ENCODE data around the gene SLC6A4. TPM values are rescaled to one million over a fixed set of nuclear protein-coding genes. Genes with fewer than 3 reads are reported as not detected.

Gene SLC6A4
- total RNA-seq, 6 experiments from 2014 or later: not detected

DNA sequence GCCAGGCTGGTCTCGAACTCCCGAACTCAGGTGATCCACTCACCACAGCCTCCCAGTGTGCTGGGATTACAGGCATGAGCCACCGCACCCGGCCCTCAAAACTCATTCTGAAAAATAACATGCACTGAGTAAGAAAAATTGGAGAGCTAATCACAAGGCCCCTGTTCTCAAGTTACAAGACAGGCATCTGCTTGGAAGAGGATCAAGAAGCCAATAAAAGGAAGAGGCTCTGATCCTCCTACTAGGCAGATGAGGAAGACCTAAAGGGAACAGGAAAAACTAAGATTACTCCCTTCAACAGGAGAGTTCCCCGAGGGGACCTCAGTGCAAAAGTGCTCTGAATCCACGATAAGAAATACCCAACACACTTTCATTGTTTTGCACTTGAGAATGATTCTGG is 37.9 kb upstream of the SLC6A4 start:
- H3K4me3 Mint-ChIP-seq: no peak overlapping the region
- TF ChIP-seq, protein P1, sequence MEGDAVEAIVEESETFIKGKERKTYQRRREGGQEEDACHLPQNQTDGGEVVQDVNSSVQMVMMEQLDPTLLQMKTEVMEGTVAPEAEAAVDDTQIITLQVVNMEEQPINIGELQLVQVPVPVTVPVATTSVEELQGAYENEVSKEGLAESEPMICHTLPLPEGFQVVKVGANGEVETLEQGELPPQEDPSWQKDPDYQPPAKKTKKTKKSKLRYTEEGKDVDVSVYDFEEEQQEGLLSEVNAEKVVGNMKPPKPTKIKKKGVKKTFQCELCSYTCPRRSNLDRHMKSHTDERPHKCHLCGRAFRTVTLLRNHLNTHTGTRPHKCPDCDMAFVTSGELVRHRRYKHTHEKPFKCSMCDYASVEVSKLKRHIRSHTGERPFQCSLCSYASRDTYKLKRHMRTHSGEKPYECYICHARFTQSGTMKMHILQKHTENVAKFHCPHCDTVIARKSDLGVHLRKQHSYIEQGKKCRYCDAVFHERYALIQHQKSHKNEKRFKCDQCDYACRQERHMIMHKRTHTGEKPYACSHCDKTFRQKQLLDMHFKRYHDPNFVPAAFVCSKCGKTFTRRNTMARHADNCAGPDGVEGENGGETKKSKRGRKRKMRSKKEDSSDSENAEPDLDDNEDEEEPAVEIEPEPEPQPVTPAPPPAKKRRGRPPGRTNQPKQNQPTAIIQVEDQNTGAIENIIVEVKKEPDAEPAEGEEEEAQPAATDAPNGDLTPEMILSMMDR (IDR thresholded peaks at IDR 0.05): no peak
- no peak overlapping the region for H3K27ac Mint-ChIP-seq
- H3K4me1 Mint-ChIP-seq (ENCODE audit: low read depth): peaks cover 18% of the 10 kb centered on the region
- no peaks in the 10 kb centered on the region for H3K9me3 Mint-ChIP-seq
- peak; percentile 19 for DNase-seq
- no peaks in the 10 kb centered on the region for H3K27me3 Mint-ChIP-seq (ENCODE audit: insufficient read depth)
- H3K36me3 Mint-ChIP-seq (ENCODE audit: low read depth): peaks cover 37% of the 10 kb centered on the region

DNA sequence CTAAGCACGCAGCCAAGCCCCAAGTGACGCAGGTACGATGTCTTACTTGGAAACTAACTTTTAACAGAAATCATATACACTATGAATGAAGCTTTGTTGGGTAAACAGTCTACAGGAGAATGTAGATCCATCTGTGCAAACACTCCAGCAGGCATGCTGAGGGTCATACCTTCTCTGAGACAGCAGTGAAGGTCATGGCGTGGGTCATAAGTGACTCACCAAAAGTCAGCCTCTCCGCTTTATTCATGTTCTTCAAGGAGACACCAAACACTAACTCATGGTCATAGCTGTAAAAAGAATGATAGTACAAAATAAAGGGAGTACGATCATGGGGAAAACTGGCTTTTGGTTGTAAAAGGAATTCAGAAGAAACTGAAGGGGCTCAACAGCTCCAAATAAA is 35.6 kb upstream of the SLC6A4 start:
- Mint-ChIP-seq H3K27me3 (ENCODE audit: insufficient read depth) (no peaks in the 10 kb centered on the region), H3K36me3 (ENCODE audit: low read depth) (peaks cover 41% of the 10 kb centered on the region), H3K4me3 (no peak overlapping the region), H3K27ac (peak overlapping the region; percentile 24; the same call in 1 of the 2 replicates), H3K9me3 (no peaks in the 10 kb centered on the region), H3K4me1 (ENCODE audit: low read depth) (peaks cover 26% of the 10 kb centered on the region)
- DNase-seq: no peak
- TF ChIP-seq, protein P1 (IDR thresholded peaks at IDR 0.05): no peak

DNA sequence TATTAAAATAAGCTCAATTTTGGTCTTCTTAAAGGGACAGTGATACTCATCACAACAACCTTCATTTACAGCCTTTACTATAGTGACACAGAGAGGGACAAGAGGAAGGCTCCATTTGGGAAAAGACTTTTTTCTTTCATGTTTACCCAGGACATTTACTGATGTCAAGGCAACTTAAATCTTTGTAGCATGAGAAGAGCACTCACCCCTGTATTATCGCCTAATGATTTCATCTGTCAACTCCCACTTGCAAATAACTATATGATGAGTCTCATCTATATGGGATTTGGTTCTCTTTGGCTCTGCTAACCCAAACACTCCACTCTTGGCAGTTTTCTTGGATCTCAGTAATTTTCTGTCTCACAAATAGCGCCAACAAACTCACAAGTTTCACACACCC is 32.1 kb upstream of the SLC6A4 start:
- Mint-ChIP-seq H3K36me3 (ENCODE audit: low read depth) (peaks cover 31% of the 10 kb centered on the region), H3K9me3 (no peaks in the 10 kb centered on the region), H3K4me3 (no peak overlapping the region), H3K27ac (peak overlapping the region; percentile 27), H3K27me3 (ENCODE audit: insufficient read depth) (no peaks in the 10 kb centered on the region), H3K4me1 (ENCODE audit: low read depth) (peaks cover 41% of the 10 kb centered on the region)
- DNase-seq: no peak
- TF ChIP-seq, protein P1 (IDR thresholded peaks at IDR 0.05): no peak

DNA sequence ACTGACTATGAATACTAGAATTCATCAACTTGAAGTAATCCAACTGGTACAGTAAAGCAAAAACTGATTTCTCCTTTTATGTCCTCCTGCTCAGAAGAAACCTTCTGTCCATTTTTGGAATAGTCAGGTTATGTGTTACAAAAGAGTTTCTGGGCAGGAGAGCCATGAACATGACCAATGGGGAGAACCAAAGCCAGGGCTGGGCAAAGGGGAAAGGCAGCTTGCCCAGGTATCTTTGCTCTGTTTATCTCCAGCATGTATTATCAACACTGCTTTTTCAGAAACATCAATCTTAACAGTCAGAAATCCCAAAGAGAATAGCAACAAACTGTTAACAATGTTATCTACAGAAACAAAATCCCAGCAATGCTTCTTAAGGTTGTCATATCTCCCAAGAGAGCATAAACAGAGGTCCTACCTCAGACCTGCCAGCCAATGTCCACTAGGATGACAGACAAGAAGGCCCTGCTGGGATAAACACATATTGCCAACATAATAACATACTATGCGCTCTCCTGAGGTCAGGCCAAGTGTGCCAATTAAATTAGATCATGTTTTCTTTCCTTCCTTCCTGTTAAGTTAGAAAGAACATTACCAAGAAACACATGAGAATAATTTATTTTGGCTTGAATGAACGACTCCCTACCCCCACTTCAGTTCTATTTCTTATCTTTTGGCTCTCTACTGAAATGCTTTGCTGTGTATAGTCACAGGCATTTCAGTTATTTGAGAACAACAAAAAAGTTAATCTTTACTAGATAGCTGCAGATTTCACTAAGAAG is 28.2 kb upstream of the SLC6A4 start:
- Mint-ChIP-seq H3K4me3 (no peak overlapping the region), H3K4me1 (ENCODE audit: low read depth) (peaks cover 31% of the 10 kb centered on the region), H3K27me3 (ENCODE audit: insufficient read depth) (no peaks in the 10 kb centered on the region), H3K9me3 (no peaks in the 10 kb centered on the region), H3K27ac (peak overlapping the region; percentile 15; the same call in 1 of the 2 replicates), H3K36me3 (ENCODE audit: low read depth) (peaks cover 17% of the 10 kb centered on the region)
- TF ChIP-seq, protein P1 (IDR thresholded peaks at IDR 0.05): no peak
- no peak for DNase-seq

DNA sequence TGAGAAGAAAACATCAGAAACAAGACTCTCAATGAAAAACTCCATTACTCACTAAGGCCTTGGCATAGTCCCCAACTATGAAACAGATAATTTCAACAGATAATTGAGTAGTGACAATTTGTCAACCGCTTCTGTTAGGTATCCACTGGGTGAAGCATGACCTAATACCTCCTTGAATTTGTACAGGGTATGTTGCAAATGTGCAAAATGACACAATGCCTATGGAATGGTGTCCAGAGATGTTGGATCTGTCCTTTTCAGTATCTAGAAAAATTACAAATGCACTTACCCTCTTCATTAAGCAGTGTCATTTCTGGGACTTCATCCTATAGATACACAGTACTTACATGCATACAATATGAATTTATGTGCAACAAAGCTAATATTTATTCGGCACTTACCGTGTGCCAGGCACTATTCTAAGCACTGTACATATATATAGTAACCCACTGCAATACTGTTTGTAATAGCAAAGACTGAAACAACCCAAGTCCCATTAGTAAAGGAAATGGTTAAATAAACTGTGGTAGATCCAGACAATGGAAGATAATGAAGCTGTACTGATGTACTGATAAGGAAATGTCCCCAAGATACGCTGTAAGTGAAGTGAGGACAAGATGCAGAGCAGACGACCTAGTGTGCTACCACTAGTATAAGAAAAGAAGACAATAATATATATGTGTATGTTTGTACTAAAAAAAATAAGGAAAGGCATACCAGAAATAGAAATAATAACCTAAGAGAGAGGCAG is 21.4 kb upstream of the SLC6A4 start:
- H3K4me1 Mint-ChIP-seq (ENCODE audit: low read depth): peaks cover 21% of the 10 kb centered on the region
- H3K9me3 Mint-ChIP-seq: no peaks in the 10 kb centered on the region
- H3K4me3 Mint-ChIP-seq: no peak overlapping the region
- DNase-seq: peak; percentile 60
- H3K27me3 Mint-ChIP-seq (ENCODE audit: insufficient read depth): no peaks in the 10 kb centered on the region
- 0 out of 2 replicates have a peak overlapping the region, but pooled peaks have one; percentile 1 for H3K27ac Mint-ChIP-seq
- TF ChIP-seq, protein P1 (IDR thresholded peaks at IDR 0.05): no peak
- peaks cover 3% of the 10 kb centered on the region; the same call in 1 of the 2 replicates for H3K36me3 Mint-ChIP-seq (ENCODE audit: low read depth)

Measured in HFFc6 (cell line).